HG03280 (cell line): ENCODE data around the gene GALR2.
"Not testable (repeated sequence)": the region's sequence is repeated elsewhere in the genome, so short reads cannot be mapped to it uniquely, and the experiment has no call there.

Source experiments
- ATAC-seq: cut with Tn5 transposase; IDR thresholded peaks from one replicate; pipeline ENCODE4 v1.9.1; 2021; ENCODE audit warnings: mild to moderate bottlenecking, moderate library complexity; ENCODE audit not compliant: unreplicated experiment

GALR2 gene, protein sequence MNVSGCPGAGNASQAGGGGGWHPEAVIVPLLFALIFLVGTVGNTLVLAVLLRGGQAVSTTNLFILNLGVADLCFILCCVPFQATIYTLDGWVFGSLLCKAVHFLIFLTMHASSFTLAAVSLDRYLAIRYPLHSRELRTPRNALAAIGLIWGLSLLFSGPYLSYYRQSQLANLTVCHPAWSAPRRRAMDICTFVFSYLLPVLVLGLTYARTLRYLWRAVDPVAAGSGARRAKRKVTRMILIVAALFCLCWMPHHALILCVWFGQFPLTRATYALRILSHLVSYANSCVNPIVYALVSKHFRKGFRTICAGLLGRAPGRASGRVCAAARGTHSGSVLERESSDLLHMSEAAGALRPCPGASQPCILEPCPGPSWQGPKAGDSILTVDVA

DNA sequence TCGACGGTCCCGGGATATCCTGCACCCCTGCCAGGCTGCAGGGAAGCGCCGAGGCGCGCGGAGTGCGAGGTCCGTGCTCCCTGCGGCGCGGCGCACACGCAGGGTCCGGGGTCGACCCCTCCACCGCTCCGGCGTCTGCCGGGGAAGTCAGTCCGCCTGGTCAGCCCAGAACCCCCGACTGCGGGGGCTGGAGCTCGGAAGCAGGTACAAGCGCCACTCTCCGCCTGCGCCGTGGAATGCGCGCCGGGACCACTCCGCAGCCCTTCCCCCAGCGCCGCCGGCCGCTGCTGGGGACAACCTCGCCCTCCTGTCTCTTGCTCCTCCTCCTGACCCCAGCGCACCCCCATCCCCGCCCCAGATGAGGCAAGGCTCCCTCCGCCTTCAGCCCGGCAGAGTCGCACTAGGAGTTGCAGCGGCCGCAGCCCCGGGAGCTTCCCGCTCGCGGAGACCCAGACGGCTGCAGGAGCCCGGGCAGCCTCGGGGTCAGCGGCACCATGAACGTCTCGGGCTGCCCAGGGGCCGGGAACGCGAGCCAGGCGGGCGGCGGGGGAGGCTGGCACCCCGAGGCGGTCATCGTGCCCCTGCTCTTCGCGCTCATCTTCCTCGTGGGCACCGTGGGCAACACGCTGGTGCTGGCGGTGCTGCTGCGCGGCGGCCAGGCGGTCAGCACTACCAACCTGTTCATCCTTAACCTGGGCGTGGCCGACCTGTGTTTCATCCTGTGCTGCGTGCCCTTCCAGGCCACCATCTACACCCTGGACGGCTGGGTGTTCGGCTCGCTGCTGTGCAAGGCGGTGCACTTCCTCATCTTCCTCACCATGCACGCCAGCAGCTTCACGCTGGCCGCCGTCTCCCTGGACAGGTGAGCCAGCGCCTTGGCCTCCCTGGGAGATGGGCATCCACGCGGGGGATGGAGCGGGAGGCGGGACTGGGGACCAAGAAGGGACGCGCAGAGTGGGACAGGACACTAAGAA, at the start of gene GALR2:
GALR2 (plus strand) TSS at position 392 of the 974 bp plus-strand sequence; CDS start at position 495, 103 bp downstream.
- no peak for ATAC-seq

DNA sequence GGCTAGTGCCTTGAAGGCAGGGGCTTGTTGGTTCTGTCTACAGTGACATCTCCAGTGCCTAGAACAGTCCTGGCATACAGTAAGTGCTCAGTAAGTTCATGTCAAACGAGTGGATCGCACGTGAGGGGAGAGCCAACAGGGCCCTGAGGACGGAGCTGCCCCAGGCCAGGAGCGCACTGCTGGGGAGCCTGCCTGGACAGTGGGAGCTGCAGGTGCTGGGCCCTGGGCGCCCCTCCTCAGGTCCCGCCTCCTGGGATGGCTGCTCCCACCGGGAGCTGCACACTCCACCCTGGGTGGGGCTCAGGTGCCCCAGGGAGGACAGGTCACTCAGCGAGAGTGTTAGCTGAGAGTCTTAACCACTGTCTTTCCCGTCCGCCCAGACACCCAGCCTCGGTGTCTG, 49.3 kb upstream of the GALR2 start:
- no peak for ATAC-seq

DNA sequence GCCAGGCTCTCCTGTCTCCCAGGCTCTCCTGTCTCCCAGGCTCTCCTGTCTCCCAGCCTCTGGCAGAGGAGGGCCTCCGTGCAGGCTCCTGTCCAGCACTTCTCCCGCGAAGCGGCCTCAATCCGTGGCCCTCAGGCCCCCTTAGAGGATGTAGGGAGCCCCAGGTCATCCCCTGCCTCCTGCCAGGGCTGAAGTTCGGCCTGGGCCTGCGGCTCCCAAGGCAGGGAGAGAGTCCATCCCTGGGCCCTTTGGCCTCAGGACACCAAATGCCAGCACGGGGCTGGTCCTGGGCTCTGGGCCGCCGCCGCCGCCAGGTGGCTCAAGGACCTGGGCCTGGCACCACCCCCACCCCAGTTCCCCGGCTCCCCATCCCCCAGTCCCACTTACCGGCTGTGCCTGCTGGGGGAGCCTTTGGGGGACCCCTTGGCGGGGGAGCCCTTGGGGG, 47.8 kb upstream of the GALR2 start:
- no peak for ATAC-seq

DNA sequence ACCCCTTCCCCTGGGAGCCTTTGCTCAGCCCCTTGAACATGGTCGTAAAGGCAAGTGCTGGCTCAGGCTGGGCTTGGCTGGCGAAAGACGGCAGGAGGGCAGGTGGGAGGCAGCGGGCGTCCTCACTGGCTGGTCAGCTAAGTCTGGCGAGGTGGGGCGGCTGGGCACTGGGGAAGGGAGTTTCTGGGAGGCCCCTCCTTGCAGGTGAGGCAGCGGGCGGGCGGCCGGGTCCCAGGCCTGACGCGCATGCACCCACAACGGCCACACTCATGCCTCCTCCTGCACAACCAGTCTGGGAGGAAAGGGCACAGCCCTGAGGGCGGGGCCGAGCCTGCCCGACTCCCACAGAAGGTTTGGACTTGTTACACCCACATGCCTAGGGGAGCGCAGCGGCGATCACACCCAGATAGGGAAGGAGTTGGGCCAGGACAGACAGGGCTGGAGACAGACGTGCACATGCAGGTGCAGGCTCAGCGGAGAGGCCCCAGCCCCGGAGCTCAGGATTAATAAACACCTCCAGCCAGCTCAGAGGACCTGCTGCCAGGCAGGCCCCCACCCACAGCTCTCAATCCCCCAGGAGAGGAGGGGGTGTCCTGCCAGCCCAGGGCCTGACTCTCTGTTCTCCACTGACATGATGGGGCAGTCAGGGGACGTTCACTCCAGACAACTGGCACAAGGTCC, 47.3 kb upstream of the GALR2 start, which contains the start of gene EVPL:
EVPL (minus strand) TSS at position 148 of the 681 bp plus-strand sequence; CDS start at position 40, 108 bp downstream.
- no peak for ATAC-seq

DNA sequence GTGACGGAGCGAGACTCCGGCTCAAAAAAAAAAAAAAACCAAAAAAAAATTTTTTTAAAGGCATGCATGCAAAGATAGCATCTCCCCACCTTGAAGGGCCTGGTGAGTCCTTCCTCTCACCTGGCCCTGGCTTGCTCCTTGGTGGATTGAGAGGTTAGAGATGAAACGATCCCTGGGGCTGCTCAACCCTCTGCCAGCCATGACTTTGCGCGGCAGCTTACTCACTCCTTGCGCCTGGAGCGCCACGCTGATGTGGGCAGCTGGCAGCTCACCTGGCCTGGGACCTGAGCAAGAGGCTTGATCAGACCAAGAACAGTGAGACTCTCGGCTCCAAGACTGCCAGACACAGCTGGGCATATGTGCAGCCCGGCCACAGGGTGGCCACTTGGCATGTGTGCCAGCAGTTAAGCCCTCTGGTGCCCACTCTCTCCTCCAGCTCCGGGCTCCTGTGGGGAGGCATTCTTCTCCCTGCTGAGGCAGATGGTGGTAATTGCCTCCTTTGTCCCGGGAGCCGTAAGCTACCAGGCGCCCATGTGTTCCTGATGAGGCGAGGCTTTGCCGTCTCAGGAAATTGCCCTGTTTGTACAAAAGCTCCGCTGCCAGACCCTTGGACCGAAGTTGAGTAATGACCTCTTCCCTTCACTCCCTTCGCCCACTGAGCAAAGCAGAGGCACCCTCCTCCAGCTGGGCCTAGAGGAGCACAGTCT, 42.4 kb upstream of the GALR2 start:
- ATAC-seq, result no peak

DNA sequence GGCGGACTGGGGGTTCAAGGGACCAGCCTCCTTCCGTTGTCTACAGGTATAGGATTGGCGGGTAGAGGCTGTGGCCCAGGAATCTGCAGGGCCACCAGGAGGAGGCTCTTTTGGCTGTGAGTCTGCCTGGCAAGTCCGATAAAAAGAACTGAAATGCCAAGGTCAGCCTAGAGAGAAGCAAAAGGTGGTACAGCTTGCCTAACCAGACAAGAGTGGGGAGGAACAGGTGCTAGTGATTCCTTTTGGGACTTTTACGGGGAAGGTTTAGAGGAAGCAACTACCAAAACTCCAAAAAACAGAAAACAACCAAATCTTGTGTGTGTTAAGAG, 41.8 kb upstream of the GALR2 start:
- no peak for ATAC-seq

DNA sequence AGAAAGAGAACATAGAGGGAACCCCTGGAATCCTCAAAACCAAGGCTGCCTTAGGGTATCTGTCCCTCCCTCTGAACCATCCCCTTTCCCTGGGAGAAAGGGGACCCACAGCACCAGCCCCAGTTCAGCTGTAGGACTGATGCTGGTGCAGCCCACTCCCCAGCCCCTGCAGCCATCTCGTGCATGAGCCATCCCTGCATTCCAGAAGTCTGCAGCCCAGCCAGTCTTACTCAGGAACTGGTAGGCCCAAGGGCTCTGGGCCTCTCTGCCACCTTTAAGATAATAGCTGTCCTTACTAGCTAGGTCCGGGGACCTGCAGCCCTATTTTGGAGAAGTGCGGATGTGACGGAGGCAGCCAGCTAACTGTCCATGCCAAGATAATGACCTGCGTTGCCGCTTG, 41.4 kb upstream of the GALR2 start:
- ATAC-seq, result no peak

DNA sequence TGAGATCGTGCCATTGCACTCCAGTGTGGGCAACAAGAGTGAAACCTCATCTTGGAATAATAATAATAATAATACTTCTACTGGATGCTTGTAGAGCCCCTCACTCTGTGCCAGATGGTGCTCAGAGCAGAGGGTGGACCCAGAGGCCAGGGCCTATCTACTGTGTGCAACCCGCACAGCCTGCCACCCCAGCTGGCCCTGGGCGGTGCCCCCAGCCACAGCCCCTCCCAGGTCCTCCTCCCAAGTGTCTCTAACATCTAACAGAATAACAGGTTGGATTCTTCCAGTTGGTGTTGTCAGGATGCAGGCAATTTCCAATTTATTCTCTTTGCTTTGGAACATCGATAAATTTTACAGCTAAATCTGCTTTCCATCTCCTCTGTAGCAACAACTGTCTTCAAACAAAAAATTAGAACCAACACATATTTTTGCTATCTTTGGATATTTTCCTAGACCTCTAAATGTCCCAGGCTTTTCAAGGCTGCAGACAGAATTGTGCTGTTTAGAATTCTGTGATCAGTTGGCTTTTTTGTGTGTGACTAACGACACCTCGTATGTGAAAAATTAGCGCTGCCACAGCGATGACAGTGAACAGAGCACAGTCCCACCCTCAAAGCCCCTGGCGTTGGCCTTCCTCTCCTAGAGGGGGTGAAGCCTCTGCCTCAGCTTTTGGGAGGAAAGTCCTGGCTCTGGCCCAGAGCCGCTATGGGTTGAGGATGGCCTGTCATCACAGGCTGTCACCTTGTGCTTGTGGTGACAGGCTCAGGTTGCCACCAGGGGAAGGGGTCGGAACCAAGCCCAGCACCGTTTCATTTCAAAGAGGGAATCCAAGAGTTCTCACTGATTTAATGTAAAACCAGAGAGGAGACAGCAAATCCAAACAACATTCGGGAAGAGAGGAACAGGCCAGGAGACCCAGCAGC, 39.9 kb upstream of the GALR2 start:
- ATAC-seq, result no peak

DNA sequence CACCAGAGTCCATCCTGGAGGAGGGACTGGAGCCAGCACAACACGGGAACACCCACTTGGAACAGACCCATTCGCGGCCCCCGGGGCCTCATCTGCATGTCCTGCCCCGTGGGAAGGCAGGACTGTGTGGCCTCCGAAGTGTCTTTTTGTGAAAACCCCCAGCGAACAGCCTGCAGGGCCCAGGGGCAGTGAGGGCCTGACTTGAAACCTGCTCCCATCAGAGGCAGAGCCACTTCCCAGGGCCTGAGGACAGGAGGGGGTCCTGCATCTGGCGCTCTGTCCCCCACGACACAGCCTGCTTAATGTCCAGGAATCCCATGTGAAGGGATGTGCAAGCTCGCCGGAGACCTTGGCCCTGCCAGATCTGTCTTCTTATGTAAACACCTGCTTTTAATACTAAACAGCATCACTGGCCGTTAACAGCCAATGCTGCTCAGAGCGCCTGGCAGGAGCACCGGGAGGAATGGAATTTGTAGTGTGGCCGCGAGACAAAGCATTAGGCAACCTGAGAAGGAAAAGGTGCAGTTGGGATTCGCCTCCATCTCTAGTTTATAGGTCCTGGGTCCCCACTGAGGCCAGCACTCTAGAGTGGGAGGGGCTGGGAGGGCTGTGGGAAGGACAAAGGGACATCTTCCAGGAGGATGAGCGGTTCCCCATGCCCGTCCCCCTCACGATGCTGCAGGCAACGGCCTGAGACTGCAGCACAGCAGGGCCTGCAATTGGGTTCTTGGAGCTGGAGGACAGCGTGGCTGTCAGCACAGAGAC, 37.9 kb upstream of the GALR2 start:
- ATAC-seq, result no peak

DNA sequence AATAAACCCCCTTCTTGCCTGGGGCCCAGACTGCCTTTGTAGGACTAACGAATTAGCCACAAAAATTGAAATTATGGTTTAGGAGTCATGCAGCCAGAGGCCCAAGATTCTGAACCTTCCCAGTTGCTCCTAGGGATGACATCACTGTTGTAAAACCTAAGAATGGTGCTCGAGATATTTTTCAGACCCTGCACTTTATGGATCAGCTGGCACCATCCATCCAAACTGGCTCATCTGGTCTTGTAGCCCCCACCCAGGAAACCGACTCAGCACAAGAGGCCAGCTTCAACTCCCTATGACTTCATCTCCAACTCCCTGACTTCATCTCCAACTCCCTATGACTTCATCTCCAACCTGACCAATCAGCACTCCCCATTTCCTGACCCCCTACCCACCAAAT, 36.5 kb upstream of the GALR2 start:
- ATAC-seq, result no peak

DNA sequence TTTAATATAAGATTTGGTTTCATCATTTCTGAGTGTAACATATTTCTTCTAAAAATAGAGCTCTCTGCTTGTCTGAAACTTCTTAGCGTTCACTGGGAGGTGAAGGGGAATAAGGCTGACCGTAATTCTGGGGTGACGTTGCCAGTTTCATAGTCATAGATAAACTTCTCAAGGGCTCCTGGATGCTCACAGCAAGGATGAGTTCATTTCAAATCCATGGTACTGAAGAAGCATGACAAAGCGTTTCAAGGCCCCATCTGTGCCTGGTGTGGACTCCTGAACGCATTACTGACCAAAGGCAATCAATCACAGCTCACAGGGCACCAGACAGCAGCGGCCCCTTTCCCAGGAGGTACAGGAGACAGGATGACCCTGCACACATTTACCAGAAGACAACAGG, 35.5 kb upstream of the GALR2 start:
- no peak for ATAC-seq

DNA sequence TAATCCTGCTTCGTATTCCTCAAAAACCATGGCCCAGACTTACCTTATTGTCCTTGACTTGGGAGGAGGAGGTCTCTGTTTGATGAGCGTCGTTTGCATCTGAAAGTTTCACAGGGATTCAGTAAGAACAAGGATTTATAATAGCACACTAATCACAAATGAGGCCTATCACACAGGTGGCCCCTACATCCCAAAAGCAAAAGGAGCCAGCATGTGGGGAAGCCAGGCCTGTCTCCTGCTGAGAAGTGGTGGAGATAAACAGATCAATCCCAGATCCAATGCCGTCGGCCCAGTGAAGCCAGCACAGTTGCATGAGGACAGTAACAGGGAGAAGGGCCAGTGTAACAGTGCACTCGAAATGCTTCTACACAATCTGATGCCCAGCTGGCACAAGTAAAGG, 34.2 kb upstream of the GALR2 start:
- no peak for ATAC-seq

DNA sequence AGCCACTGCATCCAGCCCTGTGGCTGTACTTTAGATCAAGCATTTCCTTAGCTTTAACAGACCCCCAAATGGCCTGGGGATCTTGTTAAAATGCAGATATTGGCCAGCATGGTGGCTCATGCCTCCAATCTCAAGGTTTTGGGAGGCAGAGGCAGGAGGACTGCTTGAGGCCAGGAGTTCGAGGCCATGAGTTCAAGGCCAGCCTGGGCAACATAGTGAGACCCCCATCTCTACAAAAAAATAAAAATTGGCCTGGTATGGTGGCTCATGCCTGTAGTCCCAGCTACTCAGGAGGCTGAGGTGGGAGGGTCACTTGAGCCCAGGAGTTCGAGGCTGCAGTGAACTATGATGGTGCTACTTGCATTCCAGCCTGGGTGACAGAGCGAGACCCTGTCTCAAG, 31.7 kb upstream of the GALR2 start:
- not testable (repeated sequence) for ATAC-seq

DNA sequence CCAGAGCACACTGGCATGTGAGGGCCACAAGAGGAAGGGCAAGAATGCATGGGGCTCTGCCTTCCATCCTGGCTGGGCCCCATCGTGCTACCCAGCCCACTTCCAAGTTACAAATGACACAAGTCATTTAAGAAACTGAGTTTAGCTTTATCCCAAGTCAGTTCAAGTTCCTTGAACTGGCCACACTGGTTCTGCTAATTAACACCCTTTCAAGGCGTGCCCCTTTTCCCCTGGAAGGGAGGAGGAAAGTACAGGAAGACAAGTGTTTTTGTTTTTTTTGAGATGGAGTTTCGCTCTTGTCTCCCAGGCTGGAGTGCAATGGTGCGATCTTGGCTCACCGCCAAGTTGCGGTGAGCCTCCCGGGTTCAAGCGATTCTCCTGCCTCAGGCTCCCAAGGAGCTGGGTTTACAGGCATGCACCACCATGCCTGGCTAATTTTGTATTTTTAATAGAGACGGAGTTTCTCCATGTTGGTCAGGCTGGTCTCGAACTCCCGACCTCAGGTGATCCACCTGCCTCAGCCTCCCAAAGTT, 30.0 kb upstream of the GALR2 start:
- ATAC-seq, result not testable (repeated sequence)

DNA sequence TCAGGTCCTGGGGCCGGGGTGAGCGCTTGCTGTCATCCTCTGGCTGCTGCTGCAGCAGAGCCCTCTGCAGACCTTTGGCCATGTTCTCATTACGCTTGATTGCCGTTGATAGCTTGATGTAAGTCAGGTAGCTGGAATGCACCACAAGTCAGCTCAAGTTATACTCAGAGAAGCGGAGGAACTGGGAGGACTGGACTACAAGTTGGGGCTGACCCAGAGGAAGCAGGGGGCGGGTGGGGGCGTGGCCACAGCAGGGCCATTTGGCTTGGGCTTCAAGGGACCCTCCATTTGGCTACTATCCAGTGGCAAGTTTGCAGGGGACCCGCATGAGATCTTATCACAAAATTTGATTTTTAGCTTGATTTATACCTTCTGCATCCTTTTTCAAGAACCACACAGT, 28.5 kb upstream of the GALR2 start:
- no peak for ATAC-seq

DNA sequence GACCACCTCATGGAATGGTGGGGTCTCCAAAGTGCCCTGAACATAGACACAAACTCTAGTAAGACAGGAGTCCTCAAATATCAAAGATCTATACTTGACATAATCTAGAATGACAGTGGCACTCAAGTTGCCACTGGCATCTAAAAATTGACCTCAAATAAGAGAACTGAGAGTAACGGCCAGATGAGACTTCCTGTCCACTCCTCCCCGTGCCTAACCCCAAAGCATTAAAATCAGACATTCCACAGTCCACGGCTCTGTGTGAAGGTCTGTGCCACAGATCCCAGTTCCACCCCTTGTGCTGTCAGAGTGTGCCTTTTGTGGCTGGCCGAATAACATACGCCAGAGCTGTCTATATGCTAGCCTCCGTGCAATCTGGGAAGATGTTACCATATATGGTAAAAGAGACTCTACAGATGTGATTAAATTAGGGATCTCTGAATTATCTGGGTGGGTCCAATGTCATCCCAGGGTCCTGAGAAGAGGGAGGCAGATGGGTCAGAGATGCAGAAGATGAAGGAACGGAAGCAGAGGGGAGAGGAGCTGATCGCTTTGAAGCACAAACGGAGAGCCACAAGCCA, 26.5 kb upstream of the GALR2 start:
- ATAC-seq, result no peak

DNA sequence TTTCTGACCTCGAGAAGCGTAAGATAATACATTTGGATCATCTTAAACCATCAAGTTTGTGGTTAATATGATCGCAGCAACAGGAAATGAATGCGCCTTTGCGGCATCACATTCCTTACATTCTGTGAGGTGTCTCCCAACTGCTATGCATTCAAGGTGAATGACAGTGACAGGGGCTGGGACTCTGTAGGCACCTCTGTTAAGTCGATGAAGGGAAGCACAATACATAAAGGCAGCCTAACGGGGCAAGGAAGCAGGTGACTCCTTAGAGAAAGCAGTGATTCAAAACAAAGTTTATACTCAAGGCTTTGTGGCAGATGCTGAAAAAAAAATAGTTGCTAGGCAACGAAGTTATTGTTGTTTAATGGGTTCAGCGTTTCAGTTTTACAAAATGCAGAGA, 25.9 kb upstream of the GALR2 start:
- no peak for ATAC-seq

DNA sequence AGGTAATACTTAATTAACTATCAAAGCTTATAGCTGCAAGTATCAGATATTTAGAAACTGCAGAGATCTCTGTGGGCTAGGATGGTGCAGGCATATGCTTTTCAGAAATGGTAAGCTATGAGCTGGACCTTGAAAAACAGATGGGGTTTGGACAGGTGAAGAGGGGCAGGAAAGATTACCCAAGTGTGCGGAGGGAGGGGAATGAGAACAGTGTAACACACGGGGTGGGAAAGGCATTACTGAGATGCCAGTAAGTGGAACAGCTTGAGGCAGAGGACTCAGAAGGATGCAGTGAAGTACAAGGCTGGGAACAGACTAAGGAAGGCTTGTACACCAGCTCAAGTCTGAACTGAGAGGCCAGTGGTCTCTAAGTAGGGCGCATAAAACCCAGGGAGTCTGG, 25.3 kb upstream of the GALR2 start:
- no peak for ATAC-seq
